SIG-M5 (cell line): ENCODE measurements around the gene DGKH.

ENCODE experiments used
- DNase-seq: peaks from one replicate; lab custom pipeline; 2025; lab: John Stamatoyannopoulos, UW

The DGKH gene

DNA sequence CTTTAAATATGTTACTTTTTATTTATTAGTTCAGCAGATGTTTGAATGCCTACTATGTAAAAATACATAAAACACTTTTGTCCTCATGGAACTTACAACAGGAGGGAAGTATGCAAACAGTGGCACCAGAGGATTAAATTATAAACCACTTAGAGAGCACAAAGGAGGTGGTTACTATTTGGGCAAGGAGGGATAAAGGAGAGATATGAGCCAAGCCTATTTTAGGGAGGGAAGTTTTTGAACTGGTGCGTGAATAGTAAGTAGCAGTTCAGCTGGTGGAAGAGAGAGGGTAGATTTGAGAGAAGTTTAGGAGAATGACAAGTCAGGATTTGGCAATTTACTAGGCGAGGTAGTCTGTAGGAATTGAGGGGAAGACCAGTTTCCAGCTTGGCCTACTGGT lies 232.1 kb downstream of the DGKH start:
- DNase-seq: no peak

DNA sequence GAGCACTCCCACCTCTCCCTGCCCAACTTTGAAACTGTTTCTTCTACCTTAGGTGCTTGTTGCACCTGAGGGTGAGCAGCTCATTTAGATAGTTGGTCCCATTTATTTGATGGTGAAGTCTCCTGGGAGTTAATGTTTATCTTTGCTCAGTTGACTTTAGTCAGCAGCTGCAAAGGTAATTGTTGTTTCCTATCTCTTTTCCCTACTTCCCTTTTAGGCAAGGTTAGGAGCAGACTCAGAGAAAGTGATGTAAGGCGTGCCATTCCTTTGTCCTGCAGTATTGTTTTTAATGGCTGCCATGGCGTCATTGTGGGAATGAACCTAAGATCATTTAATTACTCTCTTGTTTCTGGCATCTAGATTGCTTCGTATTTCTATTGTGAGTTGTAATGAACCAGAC lies 235.1 kb downstream of the DGKH start:
- no peak for DNase-seq

DNA sequence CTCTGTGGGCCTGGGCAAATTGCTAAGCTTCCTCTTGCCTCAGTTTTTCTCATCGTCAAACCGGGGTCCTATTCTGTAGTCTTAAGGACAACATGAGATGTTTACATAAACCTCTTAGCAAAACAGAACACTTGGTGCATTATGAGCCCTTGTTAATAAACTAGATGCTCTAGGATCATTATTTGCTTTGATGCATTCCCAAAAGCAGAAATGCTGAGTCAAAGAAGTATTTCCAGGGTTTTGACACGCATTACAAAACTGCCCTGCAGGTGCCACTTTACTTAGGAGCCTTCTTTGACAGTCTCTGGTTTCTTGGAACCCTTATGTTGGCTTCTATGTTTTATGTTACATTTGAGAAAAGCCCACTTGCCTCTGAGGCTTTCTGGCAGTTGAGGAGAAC lies 235.6 kb downstream of the DGKH start:
- DNase-seq: no peak
